K562 (cell line): ENCODE measurements around the gene PHKG1. TPM values are rescaled to one million over a fixed set of nuclear protein-coding genes. Genes with fewer than 3 reads are reported as not detected.
A peak's percentile ranks its signal among the peaks of the same experiment; 100 is the strongest.

Experiments used
- CREM ChIP-seq: IDR thresholded peaks from 2 replicates; pipeline ENCODE4 v1.6.1; 2014; ENCODE audit warnings: antibody characterized with exemption, low read depth
- E2F4 ChIP-seq: sonication (generic); formaldehyde crosslinking; IDR thresholded peaks from 2 replicates; pipeline ENCODE4 v1.8.0; 2022; ENCODE audit warnings: mild to moderate bottlenecking, low read depth, missing genetic modification reagents
- E2F8 ChIP-seq: fragments of 450-650 bp; IDR thresholded peaks from 2 replicates; pipeline ENCODE4 v1.7.1; 2018; ENCODE audit warnings: mild to moderate bottlenecking, low read depth; ENCODE audit not compliant: partially characterized antibody
- ERF ChIP-seq: fragments of 450-650 bp; formaldehyde crosslinking; IDR thresholded peaks from 2 replicates; pipeline ENCODE4 v1.4.0; 2020; ENCODE audit warnings: mild to moderate bottlenecking, mixed read lengths
- ETV5 ChIP-seq: sonication (generic); formaldehyde crosslinking; IDR thresholded peaks from 2 replicates; pipeline ENCODE4 v1.4.0; 2020; ENCODE audit warnings: low read depth, mild to moderate bottlenecking, missing genetic modification reagents
- GTF3C2 ChIP-seq: IDR thresholded peaks from 3 replicates; pipeline ENCODE4 v1.6.1; 2011; ENCODE audit warnings: borderline replicate concordance, mild to moderate bottlenecking, moderate library complexity; ENCODE audit not compliant: insufficient read length; ENCODE audit errors: extremely low read depth
- HDAC2 ChIP-seq: fragments of 450-650 bp; IDR thresholded peaks from 2 replicates; pipeline ENCODE4 v1.6.1; 2016; ENCODE audit warnings: mild to moderate bottlenecking
- JUN ChIP-seq, 2 experiments: sonication (generic) in 1 of 2; formaldehyde crosslinking in 1 of 2; IDR thresholded peaks; 2 replicates each; pipeline versions ENCODE4 v1.6.1 to v1.8.0; 2012 to 2022; ENCODE audit warnings: borderline replicate concordance in 2 of 2, mild to moderate bottlenecking in 2 of 2, improper control_type of control experiment in 1 of 2, low read depth in 1 of 2, low read length in 1 of 2, missing genetic modification reagents in 1 of 2
- MAFK ChIP-seq: IDR thresholded peaks from 2 replicates; pipeline ENCODE4 v1.6.1; 2011; ENCODE audit warnings: low read length, improper control_type of control experiment
- NCOA2 ChIP-seq, 2 experiments: fragments of 450-650 bp; IDR thresholded peaks; 2 replicates each; pipeline ENCODE4 v1.6.1; 2018; ENCODE audit warnings: mild to moderate bottlenecking in 2 of 2, moderate library complexity in 1 of 2; ENCODE audit not compliant: partially characterized antibody in 2 of 2
- NFE2L1 ChIP-seq: fragments of 450-650 bp; IDR thresholded peaks from 2 replicates; pipeline ENCODE4 v1.6.1; 2016; ENCODE audit warnings: missing genetic modification characterization, low read depth, mild to moderate bottlenecking, missing compliant biosample characterization, moderate library complexity, borderline replicate concordance
- POLR2G ChIP-seq: fragments of 200-400 bp; formaldehyde crosslinking; IDR thresholded peaks from 2 replicates; pipeline ENCODE4 v1.6.1; 2017; ENCODE audit warnings: low read depth, mild to moderate bottlenecking, antibody characterized with exemption, low read length, moderate library complexity
- RBFOX2 ChIP-seq: fragments of 200-400 bp; formaldehyde crosslinking; IDR thresholded peaks from 2 replicates; pipeline ENCODE4 v1.6.1; 2017; ENCODE audit warnings: low read depth, mild to moderate bottlenecking, low read length, moderate library complexity
- SMARCE1 ChIP-seq: fragments of 450-650 bp; IDR thresholded peaks from 2 replicates; pipeline ENCODE4 v1.7.1; 2016; ENCODE audit warnings: mild to moderate bottlenecking
- SP1 ChIP-seq: sonication (generic); formaldehyde crosslinking; IDR thresholded peaks from 2 replicates; pipeline ENCODE4 v1.8.1; 2022; ENCODE audit warnings: mild to moderate bottlenecking, missing genetic modification reagents
- ZFX ChIP-seq: sonication (generic); formaldehyde crosslinking; IDR thresholded peaks from 2 replicates; pipeline ENCODE4 v1.8.0; 2022; ENCODE audit warnings: mild to moderate bottlenecking, missing genetic modification reagents, moderate library complexity
- ZNF408 ChIP-seq: fragments of 250-450 bp; sonication (Bioruptor Pico); IDR thresholded peaks from 2 replicates; pipeline ENCODE4 v1.4.0; 2020; ENCODE audit warnings: low read depth, mild to moderate bottlenecking, moderate library complexity
- polyA plus RNA-seq, 8 experiments: library from polyadenylated mRNA; depleted of rRNA in 4 of 8; stranded (reverse) in 5 of 8; unstranded in 3 of 8; fragments of >200 nt; fragmentation: Nextera tagmentation in 2 of 8; fragmentation: Illumina TruSeq in 1 of 8; extraction: Ambion mirVana in 2 of 8; extraction: Trizol in 1 of 8; gene quantifications; 2 replicates each; pipeline versions ENCODE4 v1.2.1 to v1.2.3, GENCODE V29; 2011 to 2014; ENCODE audit warnings: inconsistent platforms in 1 of 8, missing spikeins in 1 of 8
- total RNA-seq, 7 experiments: library from RNA; depleted of rRNA in 6 of 7; stranded (reverse); fragments of >200 nt in 6 of 7; fragmentation: Illumina TruSeq in 2 of 7; extraction: Trizol in 2 of 7; gene quantifications; 2 replicates each; pipeline versions ENCODE4 v1.2.1 to v1.2.3, GENCODE V29; 2011 to 2021; ENCODE audit warnings: low replicate concordance in 1 of 7

Gene PHKG1
- total and polyA plus RNA-seq, 9 of the 15 experiments (the other 6 are each of a cell fraction or from before 2014, with no cell fraction given): 0.10 to 0.83 (median 0.46) TPM

GRCh38 chr7:56062382-56062781, 30.4 kb downstream of the PHKG1 start (continued):
- TF ChIP-seq ERF (no peak), ETV5 (no peak), ZFX (CRISPR knock-in tag) (no peak), CREM (peak; percentile 33; the same call in 1 of the 2 replicates), POLR2G (0 out of 2 replicates have a peak, but pooled peaks have one; percentile 18), HDAC2 (no peak), SP1 (CRISPR knock-in tag) (no peak), GTF3C2 (no peak), MAFK (0 out of 2 replicates have a peak, but pooled peaks have one; percentile 11), SMARCE1 (peak; percentile 85), E2F8 (no peak), RBFOX2 (peak; percentile 18), NCOA2 (IDR thresholded peaks at IDR 0.05; ENCODE audit: partially characterized antibody in 2 of 2) (no peak), JUN (IDR thresholded peaks at IDR 0.05; ENCODE audit: borderline replicate concordance, low read depth, low read length) (peak; percentile 79), JUN (CRISPR knock-in tag; IDR thresholded peaks at IDR 0.05; ENCODE audit: borderline replicate concordance) (no peak), NFE2L1 (tag) (no peak), ZNF408 (no peak), E2F4 (CRISPR knock-in tag) (no peak)
